Measurements from ENCODE around the gene SLC16A10.
A peak's percentile ranks its signal among the peaks of the same experiment; 100 is the strongest.

The SLC16A10 gene

GRCh38 chr6:111210194-111210728, 123.0 kb downstream of the SLC16A10 start:
- TF ChIP-seq CTCF (IDR thresholded peaks at IDR 0.05; ENCODE audit: low read depth, low read length), result peak; percentile 72
- DNase-seq (ENCODE audit: extremely low read depth, low read depth), result no peak

GRCh38 chr6:111211411-111212030, 124.2 kb downstream of the SLC16A10 start:
- no peak for DNase-seq (ENCODE audit: extremely low read depth, low read depth)
- TF ChIP-seq CTCF (IDR thresholded peaks at IDR 0.05; ENCODE audit: low read depth, low read length), result no peak

GRCh38 chr6:111212625-111213024, 125.3 kb downstream of the SLC16A10 start:
- no peak for DNase-seq (ENCODE audit: extremely low read depth, low read depth)
- TF ChIP-seq CTCF (IDR thresholded peaks at IDR 0.05; ENCODE audit: low read depth, low read length), result no peak

DNA sequence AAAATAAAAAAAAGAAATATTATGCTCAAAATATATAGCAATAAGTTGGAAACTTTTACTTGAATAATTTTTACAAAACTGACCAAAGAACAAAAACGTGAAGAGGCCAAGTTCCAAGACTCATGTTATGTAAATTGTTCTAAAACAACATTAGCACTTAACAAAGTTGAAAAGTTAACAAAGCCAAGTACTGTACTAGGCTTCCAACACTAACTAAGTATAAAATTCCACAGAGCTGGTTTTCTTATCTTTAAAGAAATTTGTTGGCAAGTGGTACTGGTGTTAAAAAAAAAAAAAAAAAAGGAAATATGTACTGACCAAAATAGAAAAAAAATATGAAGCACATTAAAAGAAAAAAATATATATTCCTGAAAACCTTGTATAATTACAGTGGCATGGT, 127.8 kb downstream of the SLC16A10 start:
- no peak for TF ChIP-seq CTCF (IDR thresholded peaks at IDR 0.05; ENCODE audit: low read depth, low read length)
- no peak for DNase-seq (ENCODE audit: extremely low read depth, low read depth)

- no peak for TF ChIP-seq CTCF (IDR thresholded peaks at IDR 0.05; ENCODE audit: low read depth, low read length)
- DNase-seq (ENCODE audit: extremely low read depth, low read depth), result no peak
Measured at GRCh38 chr6:111219785-111220184, 132.5 kb downstream of the SLC16A10 start.

DNA sequence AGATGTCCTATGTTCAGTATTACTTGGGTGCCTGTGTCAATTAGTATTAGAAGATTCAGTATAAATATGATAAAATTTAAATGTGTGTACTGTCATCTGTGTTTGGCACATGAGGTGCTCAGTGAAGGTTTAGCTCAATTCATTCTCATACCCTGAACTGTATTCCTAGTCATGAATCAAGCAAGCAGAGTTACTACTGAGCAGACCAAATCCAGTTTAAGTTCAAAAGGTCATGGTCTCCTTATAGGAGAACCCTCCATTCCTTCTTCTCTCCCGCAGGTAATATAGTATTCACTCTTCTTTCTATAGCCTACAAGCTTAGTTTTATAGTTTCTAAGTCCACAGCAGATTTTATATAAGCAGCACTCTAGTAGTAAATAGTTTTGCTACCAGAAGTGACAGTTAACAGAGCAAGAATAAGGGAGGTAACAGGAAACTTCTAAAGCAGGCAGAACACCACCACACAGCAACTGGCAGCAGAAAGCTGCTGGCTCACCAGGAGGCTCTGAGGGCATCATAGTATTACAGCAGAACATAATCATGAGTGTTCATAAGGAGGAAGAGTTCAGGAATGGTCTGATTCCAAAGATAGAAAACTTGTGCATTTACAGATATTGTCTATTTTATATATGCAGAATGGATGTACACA, 133.2 kb downstream of the SLC16A10 start:
- TF ChIP-seq CTCF (IDR thresholded peaks at IDR 0.05; ENCODE audit: low read depth, low read length), result no peak
- DNase-seq (ENCODE audit: extremely low read depth, low read depth), result no peak

DNA sequence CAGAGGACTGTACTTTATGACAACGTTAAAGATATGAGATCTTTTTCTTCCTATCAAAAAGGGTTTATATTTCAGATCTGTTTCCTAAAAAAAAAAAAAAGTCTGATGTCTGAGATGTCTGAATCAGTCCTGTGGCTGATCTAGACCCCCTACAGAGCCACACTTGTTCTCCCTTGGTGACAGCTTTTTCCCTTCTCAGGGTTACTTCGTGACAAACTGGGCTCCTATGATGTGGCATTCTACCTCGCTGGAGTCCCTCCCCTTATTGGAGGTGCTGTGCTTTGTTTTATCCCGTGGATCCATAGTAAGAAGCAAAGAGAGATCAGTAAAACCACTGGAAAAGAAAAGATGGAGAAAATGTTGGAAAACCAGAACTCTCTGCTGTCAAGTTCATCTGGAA, 134.5 kb downstream of the SLC16A10 start:
- no peak for TF ChIP-seq CTCF (IDR thresholded peaks at IDR 0.05; ENCODE audit: low read depth, low read length)
- DNase-seq (ENCODE audit: extremely low read depth, low read depth), result no peak

All from AG09319 (cell line).